ENCODE measurements around the gene DOK7.

Gene DOK7

GRCh38 chr4:3434881-3435685 is 28.0 kb upstream of the DOK7 start:
- no peaks in the 10 kb centered on the region for H3K9me3 Mint-ChIP-seq
- no peak overlapping the region for H3K4me3 Mint-ChIP-seq
- peaks cover 30% of the 10 kb centered on the region for H3K36me3 Mint-ChIP-seq (ENCODE audit: low read depth)
- peaks cover 15% of the 10 kb centered on the region for H3K4me1 Mint-ChIP-seq (ENCODE audit: low read depth)
- no peak overlapping the region for H3K27ac Mint-ChIP-seq
- H3K27me3 Mint-ChIP-seq = peaks cover 7% of the 10 kb centered on the region
- intact Hi-C loops (cut with micrococcal nuclease) = no loop called here

DNA sequence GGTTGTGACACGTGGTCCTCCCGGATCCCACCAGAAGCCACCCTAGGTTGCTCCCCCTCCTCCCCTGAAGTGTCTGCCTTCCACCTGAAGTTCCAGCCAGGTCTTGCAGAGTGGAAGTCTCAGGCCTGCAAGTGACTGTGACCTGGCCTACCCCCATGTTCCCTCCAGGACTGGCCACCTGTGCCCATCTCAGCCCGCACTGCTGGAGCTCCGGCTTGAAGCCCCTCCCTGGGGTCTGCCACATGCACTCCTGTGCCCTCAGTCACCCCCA is 27.5 kb upstream of the DOK7 start:
- no peaks in the 10 kb centered on the region for H3K9me3 Mint-ChIP-seq
- peaks cover 19% of the 10 kb centered on the region for H3K4me1 Mint-ChIP-seq (ENCODE audit: low read depth)
- H3K27ac Mint-ChIP-seq = no peak overlapping the region
- H3K36me3 Mint-ChIP-seq (ENCODE audit: low read depth) = peaks cover 25% of the 10 kb centered on the region
- intact Hi-C loops (cut with micrococcal nuclease) = no loop called here
- no peak overlapping the region for H3K4me3 Mint-ChIP-seq
- H3K27me3 Mint-ChIP-seq = peaks cover 6% of the 10 kb centered on the region

DNA sequence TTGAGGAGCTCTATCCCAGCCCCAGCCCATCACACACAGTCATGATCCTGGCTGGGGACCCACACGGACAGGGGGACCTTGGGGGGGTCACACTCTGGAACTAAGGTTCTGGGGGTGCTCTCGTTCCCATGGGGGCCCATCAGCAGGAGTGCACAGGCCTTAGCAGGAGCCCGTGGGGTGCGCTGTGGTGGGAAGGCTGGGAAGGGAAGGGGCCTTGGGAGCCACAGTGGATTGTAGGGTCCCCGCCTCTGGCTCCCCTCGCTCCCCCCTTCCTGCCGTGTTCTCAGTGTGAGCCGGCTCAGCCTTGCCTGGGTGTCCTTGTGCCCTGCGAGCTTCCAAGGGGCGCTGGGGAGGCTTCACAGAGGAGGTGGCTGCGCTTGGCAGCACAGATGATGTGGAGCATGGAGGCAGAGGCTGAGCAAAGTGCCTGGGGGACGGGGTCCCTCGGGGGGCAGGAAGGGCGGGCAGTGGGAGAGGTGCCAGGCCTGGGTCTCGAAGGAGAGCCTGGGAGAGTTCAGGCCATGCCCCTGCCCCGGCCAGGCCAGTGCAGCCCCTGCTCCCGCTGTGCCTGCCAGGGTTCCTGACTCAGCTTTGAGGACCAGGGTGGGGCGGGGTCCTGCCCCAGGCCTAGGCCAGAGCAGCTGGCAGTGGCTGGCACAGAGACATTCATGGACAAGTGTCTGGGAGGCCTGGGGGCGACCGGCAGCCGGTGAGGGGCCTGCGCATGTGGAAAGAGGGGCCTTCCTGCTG is 26.9 kb upstream of the DOK7 start:
- Mint-ChIP-seq H3K27me3 (peaks cover 5% of the 10 kb centered on the region), H3K9me3 (no peaks in the 10 kb centered on the region), H3K4me3 (no peak overlapping the region), H3K4me1 (ENCODE audit: low read depth) (peaks cover 23% of the 10 kb centered on the region), H3K36me3 (ENCODE audit: low read depth) (peaks cover 19% of the 10 kb centered on the region), H3K27ac (peak overlapping the region; percentile 54)
- intact Hi-C loops (cut with micrococcal nuclease) = no loop called here

- peaks cover 6% of the 10 kb centered on the region for H3K27me3 Mint-ChIP-seq
- intact Hi-C loops (cut with micrococcal nuclease) = no loop called here
- no peaks in the 10 kb centered on the region for H3K9me3 Mint-ChIP-seq
- peak overlapping the region; percentile 54 for H3K27ac Mint-ChIP-seq
- no peak overlapping the region for H3K4me3 Mint-ChIP-seq
- H3K4me1 Mint-ChIP-seq (ENCODE audit: low read depth) = peaks cover 28% of the 10 kb centered on the region
- peaks cover 11% of the 10 kb centered on the region for H3K36me3 Mint-ChIP-seq (ENCODE audit: low read depth)
Measured at GRCh38 chr4:3436798-3437581, 26.1 kb upstream of the DOK7 start.

- Mint-ChIP-seq H3K27me3 (peaks cover 6% of the 10 kb centered on the region), H3K4me1 (ENCODE audit: low read depth) (peaks cover 28% of the 10 kb centered on the region), H3K9me3 (no peaks in the 10 kb centered on the region), H3K4me3 (no peak overlapping the region), H3K36me3 (ENCODE audit: low read depth) (peaks cover 6% of the 10 kb centered on the region), H3K27ac (no peak overlapping the region)
- intact Hi-C loops (cut with micrococcal nuclease) = no loop called here
Measured at GRCh38 chr4:3437582-3437936, 25.5 kb upstream of the DOK7 start.

DNA sequence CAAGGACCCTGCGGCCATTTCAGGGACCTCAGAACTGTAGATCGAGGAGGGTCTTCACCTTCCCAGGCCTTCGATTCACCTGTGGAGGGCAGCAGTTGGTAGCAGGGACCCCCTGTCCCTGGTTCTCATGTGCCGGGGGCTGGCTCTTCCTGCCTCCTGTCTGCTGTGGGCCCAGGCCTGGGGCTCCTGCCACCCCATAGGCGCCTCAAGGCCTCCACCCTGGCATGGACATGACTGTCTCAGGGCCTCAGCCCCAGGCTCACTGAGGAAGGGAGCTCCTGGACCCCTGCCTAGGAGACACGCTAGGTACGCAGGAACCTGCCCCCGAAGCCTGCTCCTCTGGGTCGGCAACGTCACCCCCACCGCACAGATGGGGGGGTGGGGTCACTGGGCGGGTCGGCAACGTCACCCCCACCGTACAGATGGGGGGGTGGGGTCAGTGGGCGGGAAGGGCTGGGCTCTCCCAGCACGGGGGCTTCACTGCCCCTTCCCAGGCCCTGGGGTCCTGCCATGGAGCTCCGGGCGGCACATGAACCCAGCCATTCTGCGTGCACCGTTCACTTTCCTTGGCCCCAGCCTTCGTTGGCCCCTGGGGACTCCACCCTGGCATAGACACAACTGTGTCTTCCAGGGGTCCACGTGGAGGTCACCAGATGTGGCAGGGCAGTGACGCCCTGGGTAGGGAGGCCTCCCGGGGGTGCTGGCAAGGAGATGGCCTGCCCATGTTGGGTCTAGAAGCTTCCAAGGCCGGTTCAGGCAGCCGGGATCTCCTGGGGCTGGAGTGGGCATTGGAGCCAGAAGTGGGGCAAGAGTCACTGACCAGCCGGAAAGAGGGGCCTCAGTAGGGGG is 24.9 kb upstream of the DOK7 start:
- no peaks in the 10 kb centered on the region for H3K9me3 Mint-ChIP-seq
- H3K36me3 Mint-ChIP-seq (ENCODE audit: low read depth) = peaks cover 6% of the 10 kb centered on the region
- no peak overlapping the region for H3K4me3 Mint-ChIP-seq
- H3K4me1 Mint-ChIP-seq (ENCODE audit: low read depth) = peaks cover 28% of the 10 kb centered on the region
- H3K27me3 Mint-ChIP-seq = peaks cover 6% of the 10 kb centered on the region
- H3K27ac Mint-ChIP-seq = no peak overlapping the region
- intact Hi-C loops (cut with micrococcal nuclease) = no loop called here

DNA sequence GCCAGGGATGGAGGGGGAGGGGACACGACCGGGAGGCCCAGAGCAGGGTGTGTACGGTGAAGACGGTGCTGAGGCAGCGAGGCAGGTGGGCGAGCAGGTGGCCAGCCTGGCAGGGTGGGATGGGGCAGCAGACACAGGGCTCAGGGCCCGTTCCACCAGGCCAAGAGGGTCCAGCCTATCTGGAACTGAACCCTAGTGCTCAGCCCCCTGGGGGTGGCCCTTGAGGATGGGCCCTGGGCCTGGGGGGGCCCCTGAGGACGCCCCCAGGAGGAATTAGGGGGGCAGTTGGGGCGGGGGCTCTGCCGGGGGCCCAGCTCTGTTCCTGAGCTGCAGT is 24.3 kb upstream of the DOK7 start:
- peaks cover 6% of the 10 kb centered on the region for H3K27me3 Mint-ChIP-seq
- H3K27ac Mint-ChIP-seq = no peak overlapping the region
- intact Hi-C loops (cut with micrococcal nuclease) = no loop called here
- peaks cover under 1% of the 10 kb centered on the region for H3K36me3 Mint-ChIP-seq (ENCODE audit: low read depth)
- peaks cover 28% of the 10 kb centered on the region for H3K4me1 Mint-ChIP-seq (ENCODE audit: low read depth)
- no peak overlapping the region for H3K4me3 Mint-ChIP-seq
- no peaks in the 10 kb centered on the region for H3K9me3 Mint-ChIP-seq

DNA sequence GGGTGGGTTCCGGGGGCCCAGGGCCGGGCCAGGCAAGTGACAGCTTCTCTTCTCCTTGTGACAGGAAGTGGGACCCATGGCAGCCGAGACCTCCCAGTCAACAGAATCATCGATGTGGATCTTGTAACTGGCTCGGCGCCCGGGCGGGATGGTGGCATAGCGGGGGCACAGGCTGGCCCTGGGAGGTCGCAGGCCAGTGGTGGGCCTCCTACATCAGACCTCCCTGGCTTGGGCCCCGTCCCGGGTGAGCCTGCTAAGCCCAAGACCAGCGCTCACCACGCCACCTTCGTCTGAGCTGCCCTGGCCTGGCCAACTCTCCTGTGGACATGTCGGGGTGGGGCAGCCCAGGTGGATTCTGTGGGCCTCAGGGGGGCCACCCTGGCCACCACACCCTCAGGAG is 23.7 kb upstream of the DOK7 start:
- Mint-ChIP-seq H3K27me3 (peaks cover 6% of the 10 kb centered on the region), H3K9me3 (no peaks in the 10 kb centered on the region), H3K27ac (peak overlapping the region; percentile 75), H3K4me1 (ENCODE audit: low read depth) (peaks cover 28% of the 10 kb centered on the region), H3K36me3 (ENCODE audit: low read depth) (no peaks in the 10 kb centered on the region), H3K4me3 (no peak overlapping the region)
- intact Hi-C loops (cut with micrococcal nuclease) = no loop called here

- Mint-ChIP-seq H3K27ac (peak overlapping the region; percentile 75), H3K9me3 (no peaks in the 10 kb centered on the region)
Measured at GRCh38 chr4:3440011-3440410, 23.1 kb upstream of the DOK7 start.

DNA sequence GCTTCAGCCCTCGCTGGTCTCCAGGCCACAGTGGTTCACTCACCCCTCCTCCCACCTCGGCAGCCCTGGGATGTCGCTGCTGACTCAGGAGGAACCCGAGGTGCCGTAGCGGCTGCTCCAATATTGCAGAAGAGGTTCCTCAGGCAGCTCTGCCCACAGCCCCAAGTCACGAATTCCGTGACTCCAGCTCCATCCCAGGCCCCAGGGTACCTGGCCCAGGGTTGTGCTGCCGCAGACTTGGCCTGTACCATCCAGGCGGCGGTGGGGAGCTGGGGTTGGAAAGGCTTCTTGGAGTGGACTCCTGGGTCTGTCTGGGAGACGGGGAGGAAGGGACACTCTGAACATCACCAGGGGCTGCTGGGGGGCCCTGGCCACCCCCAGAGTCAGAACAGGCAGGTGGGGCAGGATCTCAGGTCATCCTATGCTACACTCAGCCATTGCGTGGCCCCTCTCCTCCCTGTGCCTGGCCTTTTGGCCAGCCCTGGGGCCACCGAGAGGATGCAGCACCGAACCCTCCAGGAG is 22.1 kb upstream of the DOK7 start:
- Mint-ChIP-seq H3K36me3 (ENCODE audit: low read depth) (no peaks in the 10 kb centered on the region), H3K9me3 (no peaks in the 10 kb centered on the region), H3K4me1 (ENCODE audit: low read depth) (peaks cover 28% of the 10 kb centered on the region), H3K27ac (no peak overlapping the region), H3K4me3 (no peak overlapping the region), H3K27me3 (peaks cover 6% of the 10 kb centered on the region)
- intact Hi-C loops (cut with micrococcal nuclease) = no loop called here

More at GRCh38 chr4:3440011-3440410, 23.1 kb upstream of the DOK7 start:
- Mint-ChIP-seq H3K27me3 (peaks cover 6% of the 10 kb centered on the region), H3K36me3 (ENCODE audit: low read depth) (no peaks in the 10 kb centered on the region), H3K4me3 (no peak overlapping the region), H3K4me1 (ENCODE audit: low read depth) (peaks cover 28% of the 10 kb centered on the region)
- intact Hi-C loops (cut with micrococcal nuclease) = no loop called here

GRCh38 chr4:3441501-3442459 is 21.3 kb upstream of the DOK7 start, which contains the start of gene HGFAC:
Gene HGFAC, plus strand, starts transcription at chr4:3441968. Its CDS starts 34 bp downstream, at chr4:3442002.
- Mint-ChIP-seq H3K36me3 (ENCODE audit: low read depth) (no peaks in the 10 kb centered on the region), H3K27ac (no peak within 1 kb of the TSS), H3K4me3 (no peak within 1 kb of the TSS), H3K4me1 (ENCODE audit: low read depth) (peaks cover 22% of the 10 kb centered on the region), H3K27me3 (peaks cover 6% of the 10 kb centered on the region), H3K9me3 (no peaks in the 10 kb centered on the region)
- intact Hi-C loops (cut with micrococcal nuclease) = no loop called here

DNA sequence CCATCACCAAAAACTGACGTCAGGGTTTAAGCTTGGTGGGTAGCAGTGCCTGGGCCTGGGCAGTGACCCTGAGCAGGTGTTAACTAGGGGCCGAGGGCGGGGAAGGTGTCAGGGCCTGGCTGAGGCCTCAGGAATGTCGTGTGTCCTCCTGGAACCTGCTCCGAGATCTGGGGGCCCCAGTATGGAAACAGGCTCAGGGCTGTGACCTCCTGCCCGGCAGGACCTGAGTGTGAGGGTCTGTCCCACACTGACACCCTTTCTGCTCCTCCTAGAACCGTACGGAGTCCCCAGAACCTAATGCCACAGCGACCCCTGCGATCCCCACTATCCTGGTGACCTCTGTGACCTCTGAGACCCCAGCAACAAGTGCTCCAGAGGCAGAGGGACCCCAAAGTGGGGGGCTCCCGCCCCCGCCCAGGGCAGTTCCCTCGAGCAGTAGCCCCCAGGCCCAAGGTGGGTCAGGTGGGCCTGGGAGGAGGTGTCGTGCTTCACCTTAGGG is 20.6 kb upstream of the DOK7 start:
- H3K4me3 Mint-ChIP-seq = no peak overlapping the region
- peaks cover 18% of the 10 kb centered on the region for H3K4me1 Mint-ChIP-seq (ENCODE audit: low read depth)
- peaks cover 6% of the 10 kb centered on the region for H3K27me3 Mint-ChIP-seq
- H3K27ac Mint-ChIP-seq = no peak overlapping the region
- intact Hi-C loops (cut with micrococcal nuclease) = no loop called here
- H3K9me3 Mint-ChIP-seq = no peaks in the 10 kb centered on the region
- H3K36me3 Mint-ChIP-seq (ENCODE audit: low read depth) = no peaks in the 10 kb centered on the region
